IPS DF 4.7 (cell line): ENCODE results near the gene PNRC2.
"Not testable (repeated sequence)": the region's sequence is repeated elsewhere in the genome, so short reads cannot be mapped to it uniquely, and the experiment has no call there.

Experiments used
- DNase-seq: peaks from one replicate; pipeline ENCODE4 v3.0.0-alpha.2; 2013; ENCODE audit warnings: low spot score; ENCODE audit errors: extremely low read depth

Gene PNRC2

DNA sequence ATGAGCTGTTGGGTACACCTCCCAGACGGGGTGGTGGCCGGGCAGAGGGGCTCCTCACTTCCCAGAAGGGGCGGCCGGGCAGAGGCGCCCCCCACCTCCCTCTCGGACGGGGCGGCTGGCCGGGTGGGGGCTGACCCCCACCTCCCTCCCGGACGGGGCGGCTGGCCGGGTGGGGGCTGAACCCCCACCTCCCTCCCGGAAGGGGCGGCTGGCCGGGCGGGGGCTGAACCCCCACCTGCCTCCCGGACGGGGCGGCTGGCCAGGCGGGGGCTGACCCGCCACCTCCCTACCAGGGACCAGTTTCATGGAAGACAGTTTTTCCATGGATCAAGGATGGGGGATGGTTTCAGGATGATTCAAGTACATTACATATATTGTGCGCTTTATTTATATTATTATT lies 27.4 kb downstream of the PNRC2 start:
- DNase-seq = not testable (repeated sequence)

DNA sequence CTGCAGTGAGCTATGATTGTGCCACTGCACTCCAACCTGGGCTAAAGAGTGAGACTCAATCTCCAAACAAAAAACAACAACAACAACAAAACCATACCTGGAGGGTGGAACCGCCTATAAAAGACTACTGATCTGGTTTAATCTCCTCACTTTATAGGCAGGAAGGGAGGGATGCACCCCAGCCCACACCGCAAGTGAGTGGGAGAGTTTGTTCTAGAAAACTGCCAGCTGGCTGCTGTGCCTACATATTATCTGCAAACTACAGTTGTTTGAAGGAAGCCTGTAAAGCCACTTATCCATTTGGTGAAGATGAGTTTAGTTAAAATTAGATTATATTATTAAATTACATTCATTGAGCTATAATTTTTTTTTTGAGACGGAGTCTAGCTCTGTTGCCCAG lies 29.6 kb downstream of the PNRC2 start:
- no peak for DNase-seq

DNA sequence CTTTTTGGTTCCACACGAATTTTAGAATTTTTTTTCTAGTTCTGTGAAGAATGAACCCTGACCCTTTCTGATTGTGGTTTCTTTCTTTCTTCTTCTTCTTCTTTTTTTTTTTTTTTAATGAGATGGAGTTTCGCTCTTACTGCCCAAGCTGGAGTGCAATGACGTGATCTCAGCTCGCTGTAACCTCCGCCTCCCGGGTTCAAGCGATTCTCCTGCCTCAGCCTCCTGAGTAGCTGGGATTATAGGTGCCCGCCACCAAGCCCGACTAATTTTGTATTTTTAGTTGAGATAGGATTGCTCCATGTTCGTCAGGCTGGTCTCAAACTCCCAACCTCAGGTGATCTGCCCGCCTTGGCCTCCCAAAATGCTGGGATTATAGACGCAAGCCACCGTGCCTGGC lies 32.4 kb downstream of the PNRC2 start:
- not testable (repeated sequence) for DNase-seq

DNA sequence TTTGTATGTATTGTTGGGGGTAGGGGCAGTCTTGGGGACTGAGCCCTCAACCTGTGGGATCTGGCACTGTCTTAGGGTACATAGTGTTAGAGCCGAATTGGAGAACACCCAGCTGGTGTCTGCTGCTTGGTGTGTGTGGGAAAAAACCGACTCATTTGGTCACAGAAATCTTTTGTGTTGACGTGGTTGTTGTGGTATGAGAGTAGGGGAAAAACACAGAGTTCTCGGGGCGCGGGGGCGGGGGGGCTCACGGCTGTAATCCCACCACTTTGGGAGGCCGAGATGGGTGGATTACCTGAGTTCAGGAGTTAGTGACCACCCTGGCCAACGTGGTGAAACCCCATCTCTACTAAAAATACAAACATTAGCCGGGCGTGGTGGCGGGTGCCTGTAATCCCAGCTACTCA lies 35.8 kb downstream of the PNRC2 start:
- no peak for DNase-seq

DNA sequence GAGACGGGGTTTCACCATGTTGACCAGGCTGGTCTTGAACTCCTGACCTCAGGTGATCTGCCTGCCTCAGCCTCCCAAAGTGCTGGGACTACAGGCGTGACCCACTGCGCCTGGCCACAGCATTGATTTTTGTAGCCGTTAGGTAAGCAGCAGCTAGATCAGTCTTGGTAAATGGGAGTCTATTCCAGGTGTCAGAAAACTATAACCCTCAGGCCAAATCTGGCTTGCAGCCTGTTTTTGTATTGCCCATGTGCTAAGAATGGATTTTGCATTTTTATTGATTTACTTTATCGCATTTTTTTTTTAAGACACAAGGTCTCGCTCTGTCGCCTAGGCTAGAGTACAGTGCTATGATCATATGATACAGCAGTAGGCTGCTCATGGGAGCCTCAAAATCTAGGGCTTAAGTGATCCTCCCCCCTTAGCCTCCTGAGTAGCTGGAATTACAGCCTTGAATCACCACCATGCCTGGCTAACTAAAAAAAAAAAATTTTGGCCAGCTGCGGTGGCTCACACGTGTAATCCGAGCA lies 37.1 kb downstream of the PNRC2 start:
- DNase-seq = no peak

DNA sequence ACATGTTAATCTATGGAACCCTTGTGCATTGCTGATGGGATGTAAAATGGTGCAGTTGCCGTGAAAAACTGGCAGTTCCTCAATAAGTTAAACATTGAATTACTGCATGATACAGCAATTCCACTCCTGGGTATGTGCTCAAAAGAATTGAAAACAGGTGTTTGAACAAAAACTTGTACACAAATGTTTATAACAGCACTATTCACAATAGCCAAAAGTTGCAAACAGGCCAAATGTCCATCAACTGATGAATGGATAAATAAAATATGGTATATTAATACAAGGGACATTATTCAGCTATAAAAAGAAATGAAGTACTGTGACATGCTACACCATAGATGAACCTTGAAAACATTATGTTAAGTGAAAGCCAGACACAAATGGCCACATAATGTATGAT lies 38.2 kb downstream of the PNRC2 start:
- DNase-seq = no peak

DNA sequence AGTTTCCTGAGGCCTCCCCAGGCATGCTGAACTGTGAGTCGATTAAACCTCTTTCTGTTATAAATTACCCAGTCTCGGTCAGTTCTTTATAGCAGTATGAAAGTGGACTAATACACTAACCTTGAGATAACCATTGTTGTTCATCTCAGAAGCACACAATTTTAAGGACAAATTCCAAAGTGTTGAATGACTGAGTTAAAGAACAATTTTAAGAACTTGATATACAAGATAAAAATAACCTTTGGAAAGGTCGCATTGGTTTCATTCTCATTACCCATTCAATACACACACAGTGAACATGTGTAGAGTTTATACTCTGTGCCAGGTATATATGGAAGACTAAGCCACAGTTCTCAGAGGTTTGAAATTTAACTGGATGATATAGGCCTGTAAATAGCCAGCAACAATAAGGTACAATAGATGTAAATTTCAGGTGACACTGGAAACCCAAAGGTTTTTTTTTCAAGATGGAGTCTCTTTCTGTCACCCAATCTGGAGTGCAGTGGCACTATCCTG lies 39.6 kb downstream of the PNRC2 start:
- no peak for DNase-seq

DNA sequence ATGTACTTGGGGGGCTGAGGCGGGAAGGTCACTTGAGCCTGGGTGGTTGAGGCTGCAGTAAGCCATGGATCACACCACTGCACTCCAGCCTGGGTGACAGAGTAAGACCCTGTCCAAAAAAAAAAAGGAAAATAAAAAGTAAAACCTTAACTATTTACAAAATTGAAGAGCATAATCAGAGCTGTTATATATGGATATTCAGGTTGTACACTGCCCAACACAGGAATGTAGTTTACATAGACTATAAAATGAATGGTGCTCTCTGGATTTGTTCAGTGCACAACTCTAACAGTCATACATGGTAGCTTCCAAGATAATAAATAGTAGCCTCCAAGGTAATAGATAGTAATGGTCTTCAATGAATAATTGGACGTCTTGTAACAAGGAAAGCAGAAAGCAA lies 43.1 kb downstream of the PNRC2 start:
- no peak for DNase-seq

DNA sequence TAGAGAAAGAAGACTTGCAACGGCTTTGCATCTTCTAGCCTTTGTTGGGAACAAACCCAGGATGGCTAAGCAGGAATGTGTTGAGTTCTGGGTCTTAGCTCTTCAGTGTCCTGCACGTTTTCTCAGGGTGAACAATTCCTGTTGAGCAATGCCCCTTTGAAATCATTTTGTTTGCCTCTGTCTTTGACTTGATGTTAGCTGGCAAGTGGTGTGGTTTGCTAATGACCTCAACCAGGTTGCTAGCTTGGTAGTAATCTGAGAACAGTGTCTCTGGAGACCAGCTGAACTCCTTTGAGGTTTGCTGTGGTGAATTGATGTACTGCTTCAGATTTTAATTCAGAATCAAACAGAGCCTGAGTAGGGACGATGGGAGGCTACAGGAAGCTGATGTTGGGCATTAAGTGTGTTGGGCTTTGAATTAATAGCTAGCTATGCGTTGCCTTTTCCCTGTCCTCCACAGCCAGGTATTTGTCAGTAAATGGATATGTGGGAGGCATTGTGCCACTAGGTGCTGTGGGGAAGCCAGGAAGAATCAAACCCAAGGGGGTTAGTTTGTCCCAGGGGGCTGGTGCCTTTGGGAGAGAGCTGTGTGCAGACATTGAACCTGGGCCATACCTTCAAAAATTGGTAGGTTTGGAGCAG lies 43.8 kb downstream of the PNRC2 start:
- no peak for DNase-seq

DNA sequence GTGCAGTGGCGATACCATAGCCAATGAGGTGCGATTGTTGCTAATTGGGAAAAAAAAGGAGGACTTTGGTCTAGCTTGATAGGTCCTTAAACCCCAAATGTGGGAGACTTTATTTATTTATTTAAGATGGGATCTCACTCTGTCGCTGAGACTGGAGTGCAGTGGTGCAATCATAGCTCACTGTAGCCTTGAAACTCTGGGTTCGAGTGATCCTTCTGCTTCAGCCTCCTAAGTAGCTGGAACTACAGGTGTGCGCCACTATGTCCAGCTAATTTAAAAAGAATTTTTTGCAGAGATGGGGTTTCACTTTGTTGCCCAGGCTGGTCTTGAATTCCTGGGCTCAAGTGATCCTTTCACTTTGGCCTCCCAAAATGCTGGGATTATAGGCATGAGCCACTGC lies 44.5 kb downstream of the PNRC2 start:
- no peak for DNase-seq

DNA sequence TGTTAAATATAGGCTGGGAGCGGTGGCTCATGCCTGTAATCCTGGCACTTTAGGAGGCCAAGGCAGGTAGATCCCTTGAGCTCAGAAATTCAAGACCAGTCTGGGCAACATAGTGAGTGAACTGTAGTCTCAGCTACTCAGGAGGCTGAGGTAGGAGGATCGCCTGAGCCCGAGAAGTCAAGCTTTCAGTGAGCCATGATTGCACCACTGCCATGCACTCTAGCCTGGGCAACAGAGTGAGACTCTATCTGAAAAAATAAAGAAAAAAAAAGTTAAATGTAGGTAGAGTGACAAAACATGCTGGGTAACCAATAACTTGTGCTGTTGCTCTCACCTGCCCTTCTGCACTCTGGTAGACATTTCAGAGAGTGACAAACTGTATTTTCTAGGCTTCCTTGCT lies 45.5 kb downstream of the PNRC2 start:
- no peak for DNase-seq

DNA sequence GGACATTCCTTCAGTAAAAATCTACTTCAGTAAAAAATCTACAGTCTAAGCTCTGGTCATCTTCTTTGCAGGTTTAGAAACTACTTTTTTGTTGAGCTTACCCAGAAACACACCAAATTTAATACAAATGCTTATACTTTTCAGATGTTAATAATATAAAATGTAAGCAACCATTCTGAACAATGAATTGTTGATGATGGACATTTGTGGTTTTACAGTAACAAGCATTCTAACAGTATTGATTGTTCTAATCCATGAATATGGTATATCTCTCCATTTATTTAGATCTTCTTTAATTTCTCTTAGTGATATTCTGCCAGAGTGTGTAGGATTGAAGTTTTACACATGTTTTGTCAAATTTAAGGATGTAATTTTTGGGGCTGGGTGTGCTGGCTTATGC lies 47.5 kb downstream of the PNRC2 start:
- DNase-seq = no peak

DNA sequence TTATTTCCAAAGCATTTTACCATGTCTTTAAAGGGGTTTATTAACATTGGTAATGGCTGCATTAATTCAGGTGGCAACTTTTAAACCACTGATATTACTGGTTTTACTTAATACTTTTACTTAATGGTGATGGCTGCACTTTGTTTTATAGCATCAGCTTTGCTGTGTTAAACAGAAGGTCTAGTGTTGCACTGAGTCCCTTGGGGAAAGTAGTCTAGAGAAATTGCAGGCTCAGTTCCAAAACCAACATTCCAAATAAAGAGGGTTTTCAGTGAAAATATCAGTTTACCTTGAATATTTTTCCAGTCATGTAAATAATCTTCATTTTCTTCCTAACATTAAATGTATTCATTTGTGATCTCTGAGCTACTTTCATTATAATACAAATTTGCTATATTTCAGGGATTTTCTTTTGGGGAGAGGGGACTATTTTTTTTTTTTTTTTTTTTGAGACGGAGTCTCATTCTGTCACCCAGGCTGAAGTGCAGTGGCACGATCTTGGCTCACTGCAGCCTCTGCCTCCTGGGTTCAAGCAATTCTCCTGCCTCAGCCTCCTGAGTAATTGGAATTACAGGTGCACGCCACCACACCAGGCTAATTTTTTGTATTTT lies 49.1 kb downstream of the PNRC2 start:
- not testable (repeated sequence) for DNase-seq

DNA sequence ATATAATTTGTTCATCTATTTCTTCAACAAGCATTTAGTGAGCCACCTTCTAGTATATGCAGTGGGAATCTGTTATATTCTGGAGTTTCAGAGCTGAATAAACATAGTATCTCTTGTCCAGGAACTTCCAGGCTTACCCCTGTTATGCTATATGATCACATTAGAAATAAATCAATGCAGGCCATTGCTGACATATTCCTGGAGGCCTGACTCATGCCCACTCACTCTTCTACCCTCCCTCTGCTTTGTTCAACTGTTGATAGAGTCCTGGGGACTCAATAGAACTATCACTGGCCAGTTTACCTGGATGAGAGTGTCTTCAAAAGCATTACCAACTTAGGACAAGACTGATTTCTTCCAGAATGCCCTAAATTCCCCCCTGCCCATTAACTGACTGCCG lies 49.8 kb downstream of the PNRC2 start:
- DNase-seq = no peak

DNA sequence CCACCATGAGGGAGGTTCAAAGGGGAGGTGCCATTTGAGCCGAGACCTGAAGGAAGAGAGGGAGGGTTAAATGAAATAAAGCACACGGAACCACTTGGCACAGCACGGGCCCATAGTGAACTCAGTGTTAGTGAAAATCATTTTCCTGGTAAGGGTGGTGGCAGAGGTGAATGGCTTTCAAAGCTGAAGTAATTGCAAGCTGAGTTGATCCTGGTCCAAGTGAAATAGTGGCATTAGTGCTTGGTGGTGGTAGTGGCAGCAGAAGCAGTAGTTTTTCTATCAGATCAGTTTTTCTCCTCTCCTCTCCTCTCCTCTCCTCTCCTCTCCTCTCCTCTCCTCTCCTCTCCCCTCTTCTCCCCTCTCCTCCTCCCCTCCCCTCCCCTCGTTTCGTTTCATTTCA lies 51.0 kb downstream of the PNRC2 start:
- DNase-seq = no peak

DNA sequence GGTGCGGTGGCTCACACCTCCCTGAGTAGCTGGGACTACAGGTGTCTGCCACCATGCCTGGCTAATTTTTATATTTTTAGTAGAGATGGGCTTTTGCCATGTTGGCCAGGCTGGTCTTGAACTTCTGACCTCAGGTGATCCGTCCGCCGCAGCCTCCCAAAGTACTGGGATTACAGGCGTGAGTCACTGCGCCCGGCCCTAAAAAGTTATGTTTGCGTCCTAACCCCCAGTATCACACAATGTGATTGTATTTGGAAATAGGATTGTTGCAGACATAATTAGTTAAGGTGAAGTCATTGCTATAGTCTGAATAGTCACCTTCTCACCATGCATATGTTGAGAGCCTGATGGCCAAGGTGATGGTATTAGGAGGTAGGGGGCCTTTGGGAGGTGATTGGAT lies 53.2 kb downstream of the PNRC2 start:
- not testable (repeated sequence) for DNase-seq
